ENCODE results near the gene REV1. TPM values are rescaled to one million over a fixed set of nuclear protein-coding genes. Genes with fewer than 3 reads are reported as not detected.
A peak's percentile ranks its signal among the peaks of the same experiment; 100 is the strongest.

REV1 gene
- total and polyA plus RNA-seq, 2 of the 13 experiments (the other 11 are each of a cell fraction or from before 2014, with no cell fraction given) = 49.1 to 71.8 TPM

DNA sequence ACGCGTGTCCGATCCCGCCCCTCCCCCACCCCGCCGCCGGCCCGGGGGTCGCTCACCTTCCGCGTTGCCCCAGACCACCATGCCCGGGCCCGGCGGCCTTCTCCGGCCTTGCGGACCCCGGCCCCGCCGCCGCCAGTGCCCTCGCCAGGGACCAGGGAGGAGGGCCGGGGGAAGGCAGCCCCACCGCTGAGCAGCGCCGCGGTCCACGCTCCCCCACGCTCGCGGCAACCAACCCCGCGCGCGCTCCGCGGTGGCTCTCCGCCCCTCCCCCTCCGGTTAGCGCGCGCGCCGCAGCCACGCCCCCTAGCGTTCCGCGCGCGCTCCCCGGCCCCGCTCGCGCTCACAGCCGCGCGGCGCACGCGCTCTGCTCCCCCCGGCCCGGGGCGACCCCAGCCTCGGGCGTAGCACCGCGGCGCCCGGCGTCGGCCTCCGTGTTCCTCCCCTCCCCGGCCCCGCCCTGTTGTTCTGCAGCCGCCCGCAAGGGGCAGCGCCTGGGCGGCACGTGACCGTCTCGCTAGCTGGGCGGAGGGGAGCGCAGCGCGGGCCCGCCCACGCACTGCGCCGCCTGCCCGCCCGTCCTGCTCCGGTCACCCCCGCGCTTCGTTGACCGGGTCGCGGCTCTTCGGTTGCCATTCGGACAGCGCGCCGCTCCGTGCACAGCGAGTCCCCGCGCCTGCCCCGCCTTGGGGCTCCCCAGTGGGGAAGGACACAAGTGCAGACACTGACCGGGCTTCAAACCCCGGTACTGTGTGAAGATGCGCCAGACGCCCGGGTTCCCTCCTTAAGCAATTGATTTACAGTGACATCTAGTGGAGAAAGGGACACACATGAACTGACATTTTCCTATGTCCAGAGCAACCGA lies at the start of gene REV1 (continued):
- no peak for TF ChIP-seq SIX4 (CRISPR knock-in tag; IDR thresholded peaks at IDR 0.05)
- no peak for TF ChIP-seq SOX6 (IDR thresholded peaks at IDR 0.05)
- peak; percentile 58; the same call in 1 of the 2 replicates for TF ChIP-seq SOX6 (CRISPR knock-in tag; IDR thresholded peaks at IDR 0.05)
- no peak for TF ChIP-seq ZNF207 (IDR thresholded peaks at IDR 0.05; ENCODE audit: borderline replicate concordance)
- TF ChIP-seq ZBTB20 (CRISPR knock-in tag; IDR thresholded peaks at IDR 0.05; ENCODE audit: borderline replicate concordance, low read depth) = no peak; the same call in none of the 2 replicates
- TF ChIP-seq IRF2 (CRISPR knock-in tag; IDR thresholded peaks at IDR 0.05) = peak; percentile 4; the same call in 1 of the 2 replicates
- no peak for TF ChIP-seq ZFP82 (CRISPR knock-in tag; IDR thresholded peaks at IDR 0.05; ENCODE audit: borderline replicate concordance)
- TF ChIP-seq NCOA5 (CRISPR knock-in tag; IDR thresholded peaks at IDR 0.05) = no peak
- no peak; the same call in 1 of the 2 replicates for TF ChIP-seq HNF4A (CRISPR knock-in tag; IDR thresholded peaks at IDR 0.05)
- TF ChIP-seq ZSCAN30 (CRISPR knock-in tag; IDR thresholded peaks at IDR 0.05) = no peak
- peak; percentile 39 for TF ChIP-seq ZNF441 (CRISPR knock-in tag; IDR thresholded peaks at IDR 0.05; ENCODE audit: borderline replicate concordance)
- peak; percentile 86 for TF ChIP-seq YEATS4 (CRISPR knock-in tag; IDR thresholded peaks at IDR 0.05; ENCODE audit: borderline replicate concordance)
- no peak for TF ChIP-seq ZNF674 (CRISPR knock-in tag; IDR thresholded peaks at IDR 0.05; ENCODE audit: low read depth)
- no peak for TF ChIP-seq MAFG (CRISPR knock-in tag; IDR thresholded peaks at IDR 0.05)
- peak; percentile 77; the same call in 1 of the 2 replicates for TF ChIP-seq ZNF678 (CRISPR knock-in tag; IDR thresholded peaks at IDR 0.05)
- TF ChIP-seq ZNF292 (CRISPR knock-in tag; IDR thresholded peaks at IDR 0.05; ENCODE audit: borderline replicate concordance, low read depth) = peak; percentile 31; the same call in 1 of the 2 replicates
- peak; percentile 94 for TF ChIP-seq SPEN (CRISPR knock-in tag; IDR thresholded peaks at IDR 0.05; ENCODE audit: low read depth)
- TF ChIP-seq, protein P1, sequence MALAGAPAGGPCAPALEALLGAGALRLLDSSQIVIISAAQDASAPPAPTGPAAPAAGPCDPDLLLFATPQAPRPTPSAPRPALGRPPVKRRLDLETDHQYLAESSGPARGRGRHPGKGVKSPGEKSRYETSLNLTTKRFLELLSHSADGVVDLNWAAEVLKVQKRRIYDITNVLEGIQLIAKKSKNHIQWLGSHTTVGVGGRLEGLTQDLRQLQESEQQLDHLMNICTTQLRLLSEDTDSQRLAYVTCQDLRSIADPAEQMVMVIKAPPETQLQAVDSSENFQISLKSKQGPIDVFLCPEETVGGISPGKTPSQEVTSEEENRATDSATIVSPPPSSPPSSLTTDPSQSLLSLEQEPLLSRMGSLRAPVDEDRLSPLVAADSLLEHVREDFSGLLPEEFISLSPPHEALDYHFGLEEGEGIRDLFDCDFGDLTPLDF (CRISPR knock-in tag; IDR thresholded peaks at IDR 0.05) = no peak; the same call in 1 of the 2 replicates
- 0 out of 2 replicates have a peak, but pooled peaks have one; percentile 16 for TF ChIP-seq ZNF12 (CRISPR knock-in tag; IDR thresholded peaks at IDR 0.05)
- no peak for TF ChIP-seq TP53 (CRISPR knock-in tag; conservative IDR thresholded peaks at IDR 0.05)
- TF ChIP-seq DRAP1 (CRISPR knock-in tag; IDR thresholded peaks at IDR 0.05) = no peak
- TF ChIP-seq GFI1 (CRISPR knock-in tag; IDR thresholded peaks at IDR 0.05; ENCODE audit: borderline replicate concordance) = peak; percentile 38; the same call in 1 of the 2 replicates
- no peak for TF ChIP-seq RFX3 (CRISPR knock-in tag; IDR thresholded peaks at IDR 0.05)
- TF ChIP-seq ZNF576 (CRISPR knock-in tag; IDR thresholded peaks at IDR 0.05) = no peak
- TF ChIP-seq NFATC3 (CRISPR knock-in tag; IDR thresholded peaks at IDR 0.05) = no peak
- peak; percentile 88 for TF ChIP-seq ZNF574 (CRISPR knock-in tag; IDR thresholded peaks at IDR 0.05)
- no peak; the same call in 1 of the 2 replicates for TF ChIP-seq HOXA5 (CRISPR knock-in tag; IDR thresholded peaks at IDR 0.05)
